Sigmoid colon (tissue), 4 donors: ENCODE measurements around the gene MACROD2.
"Not testable (repeated sequence)": the region's sequence is repeated elsewhere in the genome, so short reads cannot be mapped to it uniquely, and the experiment has no call there.

ENCODE experiments used
- POLR2A ChIP-seq, 2 donors: fragments of 450-650 bp; IDR thresholded peaks; one replicate each; pipeline ENCODE4 v1.6.1; 2016; ENCODE audit warnings: antibody characterized with exemption in 2 of 2, mild to moderate bottlenecking in 2 of 2, moderate library complexity in 2 of 2
- POLR2AphosphoS5 ChIP-seq, 4 donors: sonication (generic); formaldehyde crosslinking; IDR thresholded peaks; one replicate each; pipeline ENCODE4 v1.6.1; 2017; ENCODE audit warnings: antibody characterized with exemption in 4 of 4
- TF ChIP-seq, protein P1 (sequence below), 4 experiments: fragments of 450-650 bp in 3 of 4; fragments of 200-600 bp in 1 of 4; IDR thresholded peaks; one replicate each; pipeline ENCODE4 v1.5.1; 2016 to 2019; ENCODE audit warnings: antibody characterized with exemption in 4 of 4, mild to moderate bottlenecking in 3 of 4, moderate library complexity in 2 of 4

DNA sequence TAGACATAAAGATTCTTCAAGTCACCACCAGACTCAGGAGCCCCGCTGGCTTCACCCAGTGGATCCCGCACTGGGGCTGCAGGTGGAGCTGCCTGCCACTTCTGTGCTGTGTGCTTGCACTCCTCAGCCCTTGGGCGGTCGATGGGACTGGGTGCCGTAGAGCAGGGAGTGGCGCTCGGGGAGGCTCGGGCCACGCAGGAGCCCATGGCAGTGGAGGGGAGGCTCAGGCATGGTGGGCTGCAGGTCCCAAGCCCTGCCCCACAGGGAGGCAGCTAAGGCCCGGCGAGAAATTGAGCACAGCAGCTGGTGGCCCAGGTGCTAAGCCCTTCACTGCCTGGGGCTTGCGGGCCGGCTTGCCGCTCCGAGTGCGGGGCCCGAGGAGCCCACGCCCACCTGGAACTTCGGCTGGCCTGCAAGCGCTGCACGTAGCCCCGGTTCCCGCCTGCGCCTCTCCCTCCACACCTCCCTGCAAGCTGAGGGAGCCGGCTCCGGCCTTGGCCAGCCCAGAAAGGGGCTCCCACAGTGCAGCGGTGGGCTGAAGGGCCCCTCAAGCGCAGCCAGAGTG is 49.5 kb downstream of the MACROD2 start:
- TF ChIP-seq, protein P1, sequence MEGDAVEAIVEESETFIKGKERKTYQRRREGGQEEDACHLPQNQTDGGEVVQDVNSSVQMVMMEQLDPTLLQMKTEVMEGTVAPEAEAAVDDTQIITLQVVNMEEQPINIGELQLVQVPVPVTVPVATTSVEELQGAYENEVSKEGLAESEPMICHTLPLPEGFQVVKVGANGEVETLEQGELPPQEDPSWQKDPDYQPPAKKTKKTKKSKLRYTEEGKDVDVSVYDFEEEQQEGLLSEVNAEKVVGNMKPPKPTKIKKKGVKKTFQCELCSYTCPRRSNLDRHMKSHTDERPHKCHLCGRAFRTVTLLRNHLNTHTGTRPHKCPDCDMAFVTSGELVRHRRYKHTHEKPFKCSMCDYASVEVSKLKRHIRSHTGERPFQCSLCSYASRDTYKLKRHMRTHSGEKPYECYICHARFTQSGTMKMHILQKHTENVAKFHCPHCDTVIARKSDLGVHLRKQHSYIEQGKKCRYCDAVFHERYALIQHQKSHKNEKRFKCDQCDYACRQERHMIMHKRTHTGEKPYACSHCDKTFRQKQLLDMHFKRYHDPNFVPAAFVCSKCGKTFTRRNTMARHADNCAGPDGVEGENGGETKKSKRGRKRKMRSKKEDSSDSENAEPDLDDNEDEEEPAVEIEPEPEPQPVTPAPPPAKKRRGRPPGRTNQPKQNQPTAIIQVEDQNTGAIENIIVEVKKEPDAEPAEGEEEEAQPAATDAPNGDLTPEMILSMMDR (IDR thresholded peaks at IDR 0.05) = not testable (repeated sequence)
- not testable (repeated sequence) for TF ChIP-seq POLR2A, POLR2AphosphoS5 (IDR thresholded peaks at IDR 0.05)
